GM12878 (cell line): ENCODE results near the gene MICALL1. TPM values are rescaled to one million over a fixed set of nuclear protein-coding genes. Genes with fewer than 3 reads are reported as not detected.

ENCODE experiments used
- ATAC-seq: fragments of 200-7000 bp; cut with Tn5 transposase; 3 replicates; pipeline ENCODE4 v1.9.1; 2020; ENCODE audit warnings: mild to moderate bottlenecking, moderate library complexity
- BruUV-seq: library from RNA; stranded (reverse); fragments of 400-500 nt; replicated peaks from 2 replicates; lab custom pipeline; 2021; lab: Mats Ljungman, UMichigan
- CTCF ChIA-PET: fragments of 300-600 bp; sonication (Branson Sonifier 250); formaldehyde crosslinking; extraction: SDS; loops from one replicate; lab custom pipeline; 2021; ENCODE audit warnings: inconsistent platforms; lab: Yijun Ruan, JAX
- POLR2A ChIA-PET: fragments of 350-600 bp; formaldehyde crosslinking; extraction: SDS; loops from one replicate; lab custom pipeline; 2021; ENCODE audit warnings: inconsistent platforms; lab: Charles Lee
- RAD21 ChIA-PET: fragments of 300-600 bp; sonication (Branson Sonifier 250); formaldehyde crosslinking; loops from one replicate; lab custom pipeline; 2023; ENCODE audit warnings: antibody characterized with exemption; ENCODE audit not compliant: unreplicated experiment; lab: Charles Lee
- SMC1A ChIA-PET: fragments of 300-600 bp; sonication (Branson Sonifier 250); formaldehyde crosslinking; loops from one replicate; lab custom pipeline; 2023; ENCODE audit not compliant: unreplicated experiment, uncharacterized antibody; lab: Charles Lee
- DNase-seq: peaks from one replicate; pipeline ENCODE4 v3.0.0-alpha.2; 2011; ENCODE audit warnings: low read depth, low spot score
- FAIRE-seq: peaks from 3 replicates; lab custom pipeline; 2011; peaks lifted over from hg19 to GRCh38; lab: Jason Lieb, UNC
- H2AFZ ChIP-seq: 2 replicates; pipeline ENCODE4 v1.6.0; 2011; ENCODE audit warnings: low read depth, low read length, control low read depth; ENCODE audit not compliant: control insufficient read depth
- H3K27ac ChIP-seq: 2 replicates; pipeline ENCODE4 v1.5.1; 2011; ENCODE audit warnings: control low read depth; ENCODE audit not compliant: control insufficient read depth, insufficient read depth
- H3K27me3 ChIP-seq, 2 experiments: replicated peaks in 1 of 2; 2 replicates each; pipeline versions ENCODE4 v1.6.0 to v1.6.1; 2011; ENCODE audit warnings: low read length in 1 of 2; ENCODE audit not compliant: control insufficient read depth in 2 of 2, insufficient read depth in 2 of 2
- H3K36me3 ChIP-seq, 2 experiments: 2 replicates each; pipeline ENCODE4 v1.5.1; 2011; ENCODE audit warnings: low read length in 1 of 2; ENCODE audit not compliant: control insufficient read depth in 2 of 2, insufficient read depth in 2 of 2
- H3K4me1 ChIP-seq: 2 replicates; pipeline ENCODE4 v1.6.1; 2011; ENCODE audit warnings: mild to moderate bottlenecking, low read length, moderate library complexity, mixed read lengths; ENCODE audit not compliant: control insufficient read depth, insufficient read depth
- H3K4me2 ChIP-seq: 2 replicates; pipeline ENCODE4 v1.6.0; 2011; ENCODE audit warnings: control low read depth; ENCODE audit not compliant: control insufficient read depth, insufficient read depth
- H3K4me3 ChIP-seq: fragments of 200-600 bp; sonication (generic); 2 replicates; pipeline ENCODE4 v1.5.1; 2016
- H3K79me2 ChIP-seq: 2 replicates; pipeline ENCODE4 v1.6.0; 2011; ENCODE audit warnings: low read length; ENCODE audit not compliant: control insufficient read depth, insufficient read depth
- H3K9ac ChIP-seq: 2 replicates; pipeline ENCODE4 v1.8.0; 2011; ENCODE audit warnings: low read length, control low read depth, mixed read lengths; ENCODE audit not compliant: control insufficient read depth, insufficient read depth
- H3K9me3 ChIP-seq: replicated peaks from 3 replicates; pipeline ENCODE4 v1.5.1; 2011; ENCODE audit warnings: mild to moderate bottlenecking, low read length; ENCODE audit not compliant: control insufficient read depth, insufficient read depth
- H4K20me1 ChIP-seq: 2 replicates; pipeline ENCODE4 v1.6.0; 2011; ENCODE audit not compliant: control insufficient read depth, insufficient read depth
- CHD2 ChIP-seq: IDR thresholded peaks from 2 replicates; pipeline ENCODE4 v1.6.1; 2011; ENCODE audit warnings: low read depth, low read length, improper control_type of control experiment, borderline replicate concordance
- IKZF1 ChIP-seq: fragments of 450-650 bp; conservative IDR thresholded peaks from 2 replicates; pipeline ENCODE4 v1.6.1; 2017; ENCODE audit warnings: antibody characterized with exemption, mild to moderate bottlenecking
- KAT2A ChIP-seq: conservative IDR thresholded peaks from 2 replicates; pipeline ENCODE4 v1.6.1; 2011; ENCODE audit warnings: low read depth, low read length; ENCODE audit not compliant: control insufficient read depth
- MYC ChIP-seq: IDR thresholded peaks from 2 replicates; pipeline ENCODE4 v1.6.1; 2011; ENCODE audit warnings: mild to moderate bottlenecking, low read length, moderate library complexity, inconsistent platforms; ENCODE audit not compliant: insufficient read depth, insufficient replicate concordance, insufficient read length, severe bottlenecking
- PML ChIP-seq: IDR thresholded peaks from 2 replicates; pipeline ENCODE4 v1.6.1; 2012; ENCODE audit warnings: low read length, inconsistent platforms
- POLR2A ChIP-seq: IDR thresholded peaks from 2 replicates; pipeline ENCODE4 v1.6.1; 2011; ENCODE audit warnings: low read depth, mild to moderate bottlenecking, low read length
- SMARCA5 ChIP-seq: fragments of 450-650 bp; IDR thresholded peaks from 2 replicates; pipeline ENCODE4 v1.6.1; 2017; ENCODE audit warnings: mild to moderate bottlenecking
- SP1 ChIP-seq: IDR thresholded peaks from one replicate; pipeline ENCODE4 v1.6.1; 2011; ENCODE audit warnings: low read depth, low read length
- STAT1 ChIP-seq: fragments of 450-650 bp; conservative IDR thresholded peaks from 2 replicates; pipeline ENCODE4 v1.6.1; 2014; ENCODE audit warnings: antibody characterized with exemption, mild to moderate bottlenecking
- SUZ12 ChIP-seq: fragments of 200-600 bp; sonication (generic); IDR thresholded peaks from one replicate; pipeline ENCODE4 v1.6.1; 2018; ENCODE audit warnings: antibody characterized with exemption, mild to moderate bottlenecking; ENCODE audit not compliant: unreplicated experiment
- USF2 ChIP-seq: IDR thresholded peaks from 2 replicates; pipeline ENCODE4 v1.6.1; 2011; ENCODE audit warnings: low read depth, low read length, improper control_type of control experiment, borderline replicate concordance
- WRNIP1 ChIP-seq: IDR thresholded peaks from 2 replicates; pipeline ENCODE4 v1.6.1; 2011; ENCODE audit warnings: low read depth, low read length, improper control_type of control experiment, borderline replicate concordance
- ZBTB4 ChIP-seq: fragments of 450-650 bp; formaldehyde crosslinking; IDR thresholded peaks from 2 replicates; pipeline ENCODE4 v1.4.0; 2022; ENCODE audit warnings: mild to moderate bottlenecking, moderate library complexity
- WGBS: methylation state at CpG from one replicate; pipeline ENCODE4 v1.1.6; 2016; ENCODE audit warnings: low lambda C conversion rate; ENCODE audit not compliant: insufficient replicate concordance, insufficient coverage; ENCODE audit errors: missing lambda C conversion rate; 5-methylcytosine and 5-hydroxymethylcytosine counted together
- in situ Hi-C: fragments of 300-500 bp; cut with MboI; formaldehyde crosslinking; loops from 9 replicates; pipeline ENCODE4 v1.14.3; 2018; ENCODE audit warnings: mixed read lengths
- intact Hi-C: fragments of 100-400 bp; cut with micrococcal nuclease; formaldehyde crosslinking; loops from one replicate; pipeline ENCODE4 v1.14.2; 2022; ENCODE audit not compliant: unreplicated experiment
- polyA plus RNA-seq, 11 experiments: library from polyadenylated mRNA; depleted of rRNA in 4 of 11; unstranded in 6 of 11; stranded (reverse) in 5 of 11; fragments of >200 nt; fragmentation: Nextera tagmentation in 4 of 11; fragmentation: Illumina TruSeq in 1 of 11; extraction: Ambion mirVana in 4 of 11; extraction: Trizol in 1 of 11; gene quantifications; 1 replicate in 1 of 11; 2 replicates in 10 of 11; pipeline versions ENCODE4 v1.2.1 to v1.2.3, GENCODE V29; 2011 to 2016; ENCODE audit warnings: inconsistent platforms in 2 of 11, missing spikeins in 2 of 11, low read depth in 1 of 11
- total RNA-seq, 4 experiments: library from RNA; depleted of rRNA in 3 of 4; stranded (reverse); fragments of >200 nt in 3 of 4; fragmentation: Illumina TruSeq in 1 of 4; extraction: Trizol in 1 of 4; gene quantifications; 2 replicates each; pipeline versions ENCODE4 v1.2.1 to v1.2.3, GENCODE V29; 2013 to 2021

Gene MICALL1
- total and polyA plus RNA-seq, 10 of the 15 experiments (the other 5 are each of a cell fraction or from before 2014, with no cell fraction given), result 0.72 to 30.7 (median 7.8) TPM

GRCh38 chr22:37990301-37990700, 84.2 kb downstream of the MICALL1 start:
- 37% methylated on average over 5 of the region's 5 CpGs for WGBS
- no peak for TF ChIP-seq SMARCA5
- TF ChIP-seq KAT2A, result no peak
- TF ChIP-seq SP1, result no peak
- no peak for TF ChIP-seq IKZF1
- SMC1A ChIA-PET, result no interaction called here
- H4K20me1 ChIP-seq, result no peaks in the 10 kb centered on the region
- no peaks in the 10 kb centered on the region for H3K79me2 ChIP-seq
- no peak for FAIRE-seq
- no TSS peak for BruUV-seq
- H3K27me3 ChIP-seq, result no peaks in the 10 kb centered on the region
- no peak for DNase-seq
- in situ Hi-C loops (no loop called here), intact Hi-C loops (no loop called here)
- no peaks in the 10 kb centered on the region for H3K9me3 ChIP-seq
- no peaks in the 10 kb centered on the region for H3K4me1 ChIP-seq
- ATAC-seq, result no peak
- no peak overlapping the region for H2AFZ ChIP-seq
- no peak overlapping the region for H3K9ac ChIP-seq
- H3K27ac ChIP-seq, result no peak overlapping the region
- POLR2A ChIA-PET, result no interaction called here
- H3K36me3 ChIP-seq, result no peaks in the 10 kb centered on the region
- CTCF ChIA-PET, result no interaction called here
- no peak overlapping the region for H3K4me3 ChIP-seq
- H3K4me2 ChIP-seq, result no peak overlapping the region
- RAD21 ChIA-PET, result no interaction called here

GRCh38 chr22:37990862-37991261, 84.8 kb downstream of the MICALL1 start:
- SMC1A ChIA-PET, result no interaction called here
- POLR2A ChIA-PET, result no interaction called here
- Histone ChIP-seq H3K9me3 (no peaks in the 10 kb centered on the region), H4K20me1 (no peaks in the 10 kb centered on the region), H3K4me2 (no peak overlapping the region), H3K9ac (no peak overlapping the region), H2AFZ (no peak overlapping the region), H3K4me3 (no peak overlapping the region), H3K27ac (no peak overlapping the region), H3K4me1 (no peaks in the 10 kb centered on the region), H3K79me2 (no peaks in the 10 kb centered on the region), H3K36me3 (no peaks in the 10 kb centered on the region), H3K27me3 (no peaks in the 10 kb centered on the region)
- DNase-seq (no peak), ATAC-seq (no peak), FAIRE-seq (no peak)
- CTCF ChIA-PET, result no interaction called here
- RAD21 ChIA-PET, result no interaction called here
- intact Hi-C loops, result no loop called here
- in situ Hi-C loops, result no loop called here
- BruUV-seq, result no TSS peak
- WGBS, result 29% methylated on average over 7 of the region's 7 CpGs
- TF ChIP-seq STAT1, result no peak
- TF ChIP-seq USF2, result no peak
- TF ChIP-seq SUZ12, result no peak
- no peak for TF ChIP-seq POLR2A
- TF ChIP-seq PML, result no peak
- TF ChIP-seq SMARCA5, result no peak
- no peak for TF ChIP-seq ZBTB4
- no peak for TF ChIP-seq WRNIP1
- no peak for TF ChIP-seq MYC
- TF ChIP-seq CHD2, result no peak
